Nephron (organoid): ENCODE results near the gene CRYBB1.

ENCODE experiments used
- H3K27ac Mint-ChIP-seq, 3 experiments: 2 replicates each; pipeline ENCODE4 v1.8.0; 2020; ENCODE audit warnings: mixed read lengths in 3 of 3, mild to moderate bottlenecking in 2 of 3, moderate library complexity in 1 of 3
- H3K27me3 Mint-ChIP-seq: 2 replicates; pipeline ENCODE4 v1.8.0; 2021; ENCODE audit warnings: low read depth, mild to moderate bottlenecking, moderate library complexity, mixed read lengths
- H3K36me3 Mint-ChIP-seq: 2 replicates; pipeline ENCODE4 v1.8.0; 2020; ENCODE audit warnings: low read depth, mixed read lengths
- H3K4me1 Mint-ChIP-seq: 2 replicates; pipeline ENCODE4 v1.8.0; 2020; ENCODE audit warnings: mixed read lengths
- H3K4me3 Mint-ChIP-seq, 3 experiments: 2 replicates each; pipeline ENCODE4 v1.8.0; 2020; ENCODE audit warnings: mild to moderate bottlenecking in 3 of 3, mixed read lengths in 3 of 3, moderate library complexity in 2 of 3
- H3K9me3 Mint-ChIP-seq: 2 replicates; pipeline ENCODE4 v1.8.0; 2020; ENCODE audit warnings: mixed read lengths
- CTCF ChIP-seq, 3 experiments: fragments of 200-600 bp; sonication (generic); IDR thresholded peaks; one replicate each; pipeline ENCODE4 v1.5.0; 2021; ENCODE audit warnings: antibody characterized with exemption in 3 of 3; ENCODE audit not compliant: unreplicated experiment in 3 of 3

Gene CRYBB1

DNA sequence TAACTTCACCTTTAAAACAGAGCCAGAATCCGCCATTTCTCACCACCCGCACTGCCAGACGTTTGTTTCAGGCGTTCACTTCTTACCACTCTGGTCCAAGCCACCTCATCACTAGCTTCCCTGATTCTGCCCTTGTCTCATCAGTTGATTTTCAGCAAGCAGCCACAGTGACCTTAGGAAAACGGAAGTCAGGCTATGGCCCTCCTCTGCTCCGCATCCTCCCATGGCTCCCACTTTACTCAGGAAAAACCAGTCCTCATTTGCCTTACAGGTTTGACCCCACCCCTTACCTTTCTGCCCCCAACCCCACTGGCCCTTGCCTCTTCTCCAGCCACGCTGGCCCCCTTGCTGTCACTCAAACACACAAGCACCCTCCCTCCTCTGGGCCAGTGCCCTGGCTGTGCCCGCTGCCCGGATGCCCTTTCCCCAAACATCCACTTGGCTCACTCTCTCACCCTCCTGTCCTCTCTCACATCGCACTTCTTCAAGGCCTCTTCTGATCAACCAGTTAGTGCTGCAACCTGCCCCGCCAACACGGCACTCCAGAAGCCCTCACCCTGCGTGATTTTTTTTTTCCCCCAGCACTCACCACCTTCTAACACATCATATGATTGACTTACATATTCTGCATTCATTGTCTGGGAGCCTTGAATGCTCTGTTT lies 46.8 kb downstream of the CRYBB1 start:
- Mint-ChIP-seq H3K27ac (peak overlapping the region; percentile 17 to 56 (median 40)), H3K9me3 (no peaks in the 10 kb centered on the region)

DNA sequence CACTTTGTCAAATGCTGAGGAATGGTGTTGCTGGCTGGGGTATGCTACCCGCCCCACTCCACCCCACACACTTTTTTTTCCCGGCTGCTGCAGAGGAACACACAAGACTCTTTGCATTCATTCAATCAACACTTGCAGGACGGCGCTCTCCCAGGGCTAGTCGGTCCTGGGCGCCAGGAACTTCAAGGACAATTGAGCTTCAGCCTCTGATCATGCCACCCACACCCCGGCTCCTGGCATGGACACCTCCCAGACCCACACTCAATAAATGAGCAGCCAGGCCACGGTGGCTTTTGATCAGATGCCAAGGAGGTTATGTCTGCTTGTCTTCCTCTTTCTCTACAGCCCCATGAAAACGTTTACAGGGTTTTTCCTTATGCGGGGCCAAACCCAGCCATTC lies 47.7 kb downstream of the CRYBB1 start:
- no peak for TF ChIP-seq CTCF (IDR thresholded peaks at IDR 0.05; ENCODE audit: unreplicated experiment in 3 of 3)
- Mint-ChIP-seq H3K27me3 (no peaks in the 10 kb centered on the region), H3K27ac (peak overlapping the region; percentile 7 to 56 (median 45)), H3K4me1 (peaks cover 19% of the 10 kb centered on the region), H3K9me3 (no peaks in the 10 kb centered on the region), H3K4me3 (no peak overlapping the region), H3K36me3 (no peaks in the 10 kb centered on the region)

More for the DNA sequence above, 46.8 kb downstream of the CRYBB1 start:
- no peak for TF ChIP-seq CTCF (IDR thresholded peaks at IDR 0.05; ENCODE audit: unreplicated experiment in 3 of 3)
- no peaks in the 10 kb centered on the region for H3K36me3 Mint-ChIP-seq
- no peak overlapping the region for H3K4me3 Mint-ChIP-seq
- peaks cover 23% of the 10 kb centered on the region for H3K4me1 Mint-ChIP-seq
- H3K27me3 Mint-ChIP-seq, result no peaks in the 10 kb centered on the region

GRCh38 chr22:26568207-26568706 lies 49.6 kb downstream of the CRYBB1 start:
- H3K27ac Mint-ChIP-seq, result peak overlapping the region; percentile 62 to 96 (median 69)
- peaks cover 12% of the 10 kb centered on the region for H3K4me1 Mint-ChIP-seq

DNA sequence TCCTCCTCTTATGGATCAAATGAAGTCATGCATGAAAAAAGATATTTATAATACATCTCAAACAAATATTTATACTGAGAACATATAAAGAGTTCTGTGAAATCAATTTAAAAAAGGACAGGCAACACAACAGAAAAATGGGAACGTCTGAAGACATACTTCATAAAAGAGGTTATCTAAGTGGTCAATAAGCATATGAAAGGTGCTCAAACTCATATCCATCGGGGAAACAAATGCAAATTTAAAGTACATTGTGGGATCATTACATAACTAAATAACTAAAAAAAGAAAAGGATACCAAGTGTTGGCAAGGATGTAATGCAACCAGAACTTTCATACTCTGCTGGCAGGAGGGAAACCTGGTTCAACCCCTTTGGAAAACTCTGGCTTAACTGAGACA lies 50.2 kb downstream of the CRYBB1 start:
- Mint-ChIP-seq H3K4me1 (peaks cover 9% of the 10 kb centered on the region), H3K27me3 (no peaks in the 10 kb centered on the region)
- no peak for TF ChIP-seq CTCF (IDR thresholded peaks at IDR 0.05; ENCODE audit: unreplicated experiment in 3 of 3)

More at GRCh38 chr22:26568207-26568706, 49.6 kb downstream of the CRYBB1 start:
- no peak for TF ChIP-seq CTCF (IDR thresholded peaks at IDR 0.05; ENCODE audit: unreplicated experiment in 3 of 3)
- Mint-ChIP-seq H3K9me3 (no peaks in the 10 kb centered on the region), H3K27me3 (no peaks in the 10 kb centered on the region), H3K36me3 (no peaks in the 10 kb centered on the region), H3K4me3 (no peak overlapping the region)

DNA sequence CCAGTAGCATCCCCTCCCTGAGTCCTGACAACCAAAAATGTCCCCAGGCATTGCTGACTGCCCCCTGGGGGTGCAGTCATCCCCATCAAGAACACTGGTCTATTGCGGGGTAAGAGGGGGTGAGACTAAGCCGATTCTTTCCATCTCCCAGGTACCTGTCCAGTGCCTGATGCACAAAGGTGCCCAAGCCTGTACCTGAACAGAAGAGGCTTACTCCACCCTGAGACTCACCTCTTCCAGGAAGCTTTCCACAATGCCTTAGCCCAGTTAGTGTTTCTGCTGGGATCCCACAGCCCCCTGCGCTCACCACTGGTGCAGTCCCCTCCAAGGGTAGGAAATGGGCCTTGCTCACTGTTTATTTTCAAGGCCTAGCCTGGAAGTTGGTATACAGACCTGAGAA lies 50.8 kb downstream of the CRYBB1 start:
- TF ChIP-seq CTCF (IDR thresholded peaks at IDR 0.05; ENCODE audit: unreplicated experiment in 3 of 3), result no peak
- H3K36me3 Mint-ChIP-seq, result no peaks in the 10 kb centered on the region
- H3K9me3 Mint-ChIP-seq, result no peaks in the 10 kb centered on the region
- peak overlapping the region in 1 of 3 experiments; percentile 11 for H3K27ac Mint-ChIP-seq
- H3K4me1 Mint-ChIP-seq, result peaks cover 9% of the 10 kb centered on the region
- H3K4me3 Mint-ChIP-seq, result no peak overlapping the region
- no peaks in the 10 kb centered on the region for H3K27me3 Mint-ChIP-seq

More for the DNA sequence above, 50.2 kb downstream of the CRYBB1 start:
- peak overlapping the region in 2 of 3 experiments; percentile 62 to 96 for H3K27ac Mint-ChIP-seq
- no peak overlapping the region for H3K4me3 Mint-ChIP-seq
- no peaks in the 10 kb centered on the region for H3K9me3 Mint-ChIP-seq
- H3K36me3 Mint-ChIP-seq, result no peaks in the 10 kb centered on the region

DNA sequence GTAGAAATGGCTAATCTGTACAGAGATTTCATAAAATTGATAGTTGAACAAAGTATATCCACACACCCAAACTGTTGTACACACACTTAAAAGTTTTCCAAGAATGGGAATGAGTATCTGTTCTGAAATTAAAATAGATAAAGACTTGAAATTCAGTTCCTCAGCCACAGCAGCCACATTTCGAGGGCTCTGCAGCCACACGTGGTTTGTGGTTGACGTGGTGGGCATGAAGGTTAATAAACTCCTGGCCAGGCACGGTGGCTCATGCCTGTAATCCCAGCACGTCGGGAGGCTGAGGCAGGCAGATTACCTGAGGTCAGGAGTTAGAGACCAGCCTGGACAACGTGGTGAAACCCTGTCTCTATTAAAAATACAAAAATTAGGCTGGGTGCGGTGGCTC lies 51.9 kb downstream of the CRYBB1 start:
- no peaks in the 10 kb centered on the region for H3K36me3 Mint-ChIP-seq
- H3K9me3 Mint-ChIP-seq, result no peaks in the 10 kb centered on the region
- peaks cover 9% of the 10 kb centered on the region for H3K4me1 Mint-ChIP-seq
- H3K27ac Mint-ChIP-seq, result no peak overlapping the region
- TF ChIP-seq CTCF (IDR thresholded peaks at IDR 0.05; ENCODE audit: unreplicated experiment in 3 of 3), result no peak
- no peaks in the 10 kb centered on the region for H3K27me3 Mint-ChIP-seq
- H3K4me3 Mint-ChIP-seq, result no peak overlapping the region
